ENCODE data around the gene ASTN1.

GRCh38 chr1:176989023-176989422 lies 175.5 kb downstream of the ASTN1 start:
- TF ChIP-seq EZH2 (IDR thresholded peaks at IDR 0.05) (no peak), POLR2AphosphoS5 (IDR thresholded peaks at IDR 0.05; ENCODE audit: borderline replicate concordance, low read depth, low read length) (no peak), FOXP2 (optimal IDR thresholded peaks at IDR 0.05; ENCODE audit: control extremely low read depth, extremely low read length, insufficient read depth) (no peak)
